PFSK-1 (cell line): ENCODE measurements around the gene MYO3A.

ENCODE experiments used
- FOXP2 ChIP-seq: optimal IDR thresholded peaks from 2 replicates; pipeline ENCODE3; 2011; ENCODE audit warnings: borderline replicate concordance, control low read depth, inconsistent platforms; ENCODE audit not compliant: insufficient read depth; ENCODE audit errors: extremely low read length, extremely low read depth
- POLR2AphosphoS5 ChIP-seq: IDR thresholded peaks from 2 replicates; pipeline ENCODE4 v1.6.1; 2012; ENCODE audit warnings: low read depth, mild to moderate bottlenecking, control low read depth, low read length, moderate library complexity
- SIN3A ChIP-seq: IDR thresholded peaks from 2 replicates; pipeline ENCODE4 v1.6.1; 2012; ENCODE audit warnings: mild to moderate bottlenecking, low read length, moderate library complexity, borderline replicate concordance; ENCODE audit not compliant: insufficient read depth
- TAF1 ChIP-seq: IDR thresholded peaks from 2 replicates; pipeline ENCODE4 v1.6.1; 2012; ENCODE audit warnings: low read length, control low read depth, borderline replicate concordance; ENCODE audit not compliant: insufficient read depth
- TF ChIP-seq, protein P1 (sequence below), 2 experiments: IDR thresholded peaks; 2 replicates each; pipeline versions ENCODE4 v1.6.1 to v1.8.0; 2011 to 2012; ENCODE audit warnings: low read depth in 2 of 2, low read length in 2 of 2, control low read depth in 1 of 2, inconsistent platforms in 1 of 2, mild to moderate bottlenecking in 1 of 2, moderate library complexity in 1 of 2; ENCODE audit not compliant: insufficient read depth in 1 of 2

DNA sequence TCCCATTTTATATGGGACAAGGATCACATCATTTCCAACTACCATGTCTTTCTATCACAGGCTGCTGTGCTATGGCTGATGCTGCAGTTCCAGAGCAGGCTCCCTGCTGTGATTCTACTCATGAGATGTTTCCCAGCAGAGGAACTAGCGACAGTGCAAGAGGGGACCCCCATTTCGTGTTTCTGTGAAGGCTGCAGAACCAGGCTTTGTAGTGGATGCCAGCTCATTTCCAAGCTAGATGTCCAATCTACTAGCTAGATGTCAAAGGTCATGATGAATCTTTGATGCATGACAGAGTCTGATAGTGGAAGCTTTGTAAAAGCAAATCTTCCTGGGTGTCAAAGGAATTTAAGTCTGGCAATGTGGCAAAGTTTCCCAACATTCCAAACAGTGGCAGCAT, 21.2 kb upstream of the MYO3A start:
- TF ChIP-seq, protein P1, sequence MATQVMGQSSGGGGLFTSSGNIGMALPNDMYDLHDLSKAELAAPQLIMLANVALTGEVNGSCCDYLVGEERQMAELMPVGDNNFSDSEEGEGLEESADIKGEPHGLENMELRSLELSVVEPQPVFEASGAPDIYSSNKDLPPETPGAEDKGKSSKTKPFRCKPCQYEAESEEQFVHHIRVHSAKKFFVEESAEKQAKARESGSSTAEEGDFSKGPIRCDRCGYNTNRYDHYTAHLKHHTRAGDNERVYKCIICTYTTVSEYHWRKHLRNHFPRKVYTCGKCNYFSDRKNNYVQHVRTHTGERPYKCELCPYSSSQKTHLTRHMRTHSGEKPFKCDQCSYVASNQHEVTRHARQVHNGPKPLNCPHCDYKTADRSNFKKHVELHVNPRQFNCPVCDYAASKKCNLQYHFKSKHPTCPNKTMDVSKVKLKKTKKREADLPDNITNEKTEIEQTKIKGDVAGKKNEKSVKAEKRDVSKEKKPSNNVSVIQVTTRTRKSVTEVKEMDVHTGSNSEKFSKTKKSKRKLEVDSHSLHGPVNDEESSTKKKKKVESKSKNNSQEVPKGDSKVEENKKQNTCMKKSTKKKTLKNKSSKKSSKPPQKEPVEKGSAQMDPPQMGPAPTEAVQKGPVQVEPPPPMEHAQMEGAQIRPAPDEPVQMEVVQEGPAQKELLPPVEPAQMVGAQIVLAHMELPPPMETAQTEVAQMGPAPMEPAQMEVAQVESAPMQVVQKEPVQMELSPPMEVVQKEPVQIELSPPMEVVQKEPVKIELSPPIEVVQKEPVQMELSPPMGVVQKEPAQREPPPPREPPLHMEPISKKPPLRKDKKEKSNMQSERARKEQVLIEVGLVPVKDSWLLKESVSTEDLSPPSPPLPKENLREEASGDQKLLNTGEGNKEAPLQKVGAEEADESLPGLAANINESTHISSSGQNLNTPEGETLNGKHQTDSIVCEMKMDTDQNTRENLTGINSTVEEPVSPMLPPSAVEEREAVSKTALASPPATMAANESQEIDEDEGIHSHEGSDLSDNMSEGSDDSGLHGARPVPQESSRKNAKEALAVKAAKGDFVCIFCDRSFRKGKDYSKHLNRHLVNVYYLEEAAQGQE (IDR thresholded peaks at IDR 0.05; ENCODE audit: insufficient read depth in 1 of 2, low read depth in 2 of 2, low read length in 2 of 2), result no peak
- TF ChIP-seq POLR2AphosphoS5 (no peak), TAF1 (no peak), FOXP2 (no peak), SIN3A (no peak)
